BJ (cell line): ENCODE measurements around the gene HSPB7. TPM values are rescaled to one million over a fixed set of nuclear protein-coding genes. Genes with fewer than 3 reads are reported as not detected.
"Not testable (repeated sequence)": the region's sequence is repeated elsewhere in the genome, so short reads cannot be mapped to it uniquely, and the experiment has no call there.

Experiments used
- CTCF ChIA-PET: fragments of 350-600 bp; formaldehyde crosslinking; extraction: SDS; loops from one replicate; lab custom pipeline; 2021; ENCODE audit warnings: antibody characterized with exemption, inconsistent platforms; lab: Yijun Ruan, JAX
- POLR2A ChIA-PET: fragments of 300-600 bp; sonication (Branson Sonifier 250); formaldehyde crosslinking; extraction: SDS; loops from one replicate; lab custom pipeline; 2021; ENCODE audit warnings: antibody characterized with exemption; lab: Charles Lee
- DNase-seq: peaks from one replicate; pipeline ENCODE4 v3.0.0-alpha.2; 2011; ENCODE audit warnings: low read depth
- H3K27me3 ChIP-seq: 2 replicates; pipeline ENCODE4 v1.6.0; 2011; ENCODE audit warnings: low read length; ENCODE audit not compliant: control insufficient read depth, insufficient read depth
- H3K36me3 ChIP-seq: 2 replicates; pipeline ENCODE4 v1.5.1; 2011; ENCODE audit warnings: low read length; ENCODE audit not compliant: control insufficient read depth, insufficient read depth
- H3K4me3 ChIP-seq: 2 replicates; pipeline ENCODE4 v1.5.1; 2011; ENCODE audit warnings: low read depth, mild to moderate bottlenecking, control low read depth, low read length
- polyA plus RNA-seq: library from polyadenylated mRNA; depleted of rRNA; stranded (reverse); fragments of >200 nt; gene quantifications from 2 replicates; pipeline ENCODE4 v1.2.3, GENCODE V29; 2011
- TF ChIP-seq, protein P1 (sequence below): IDR thresholded peaks from 2 replicates; pipeline ENCODE4 v1.5.1; 2011; ENCODE audit warnings: low read depth, mild to moderate bottlenecking, control low read depth, inconsistent platforms, low read length, moderate library complexity; ENCODE audit not compliant: insufficient read depth

Gene HSPB7
- polyA plus RNA-seq, 1 experiment, result 66.6 TPM

- CTCF ChIA-PET, result interaction anchor here (0.6 to 4.8 kb wide), 15 partner anchors 14 to 238 kb away, joined by 3 to 66 read pairs (median 3); partner anchors contain the start of genes HSPB7 and SRARP
- DNase-seq, result no peak
- Histone ChIP-seq H3K27me3 (no peaks in the 10 kb centered on the region), H3K4me3 (no peak overlapping the region), H3K36me3 (no peaks in the 10 kb centered on the region)
- TF ChIP-seq, protein P1, sequence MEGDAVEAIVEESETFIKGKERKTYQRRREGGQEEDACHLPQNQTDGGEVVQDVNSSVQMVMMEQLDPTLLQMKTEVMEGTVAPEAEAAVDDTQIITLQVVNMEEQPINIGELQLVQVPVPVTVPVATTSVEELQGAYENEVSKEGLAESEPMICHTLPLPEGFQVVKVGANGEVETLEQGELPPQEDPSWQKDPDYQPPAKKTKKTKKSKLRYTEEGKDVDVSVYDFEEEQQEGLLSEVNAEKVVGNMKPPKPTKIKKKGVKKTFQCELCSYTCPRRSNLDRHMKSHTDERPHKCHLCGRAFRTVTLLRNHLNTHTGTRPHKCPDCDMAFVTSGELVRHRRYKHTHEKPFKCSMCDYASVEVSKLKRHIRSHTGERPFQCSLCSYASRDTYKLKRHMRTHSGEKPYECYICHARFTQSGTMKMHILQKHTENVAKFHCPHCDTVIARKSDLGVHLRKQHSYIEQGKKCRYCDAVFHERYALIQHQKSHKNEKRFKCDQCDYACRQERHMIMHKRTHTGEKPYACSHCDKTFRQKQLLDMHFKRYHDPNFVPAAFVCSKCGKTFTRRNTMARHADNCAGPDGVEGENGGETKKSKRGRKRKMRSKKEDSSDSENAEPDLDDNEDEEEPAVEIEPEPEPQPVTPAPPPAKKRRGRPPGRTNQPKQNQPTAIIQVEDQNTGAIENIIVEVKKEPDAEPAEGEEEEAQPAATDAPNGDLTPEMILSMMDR, result peak; percentile 99
- POLR2A ChIA-PET, result no interaction called here
Observed at GRCh38 chr1:16032388-16033102, 14.7 kb upstream of the HSPB7 start.

- POLR2A ChIA-PET, result no interaction called here
- H3K4me3 ChIP-seq, result no peak overlapping the region
Observed at GRCh38 chr1:16031551-16031950, 13.7 kb upstream of the HSPB7 start.

GRCh38 chr1:16029288-16029687 lies 11.4 kb upstream of the HSPB7 start:
- Histone ChIP-seq H3K4me3 (no peak overlapping the region), H3K36me3 (no peaks in the 10 kb centered on the region), H3K27me3 (no peaks in the 10 kb centered on the region)
- DNase-seq, result no peak
- ChIA-PET POLR2A (no interaction called here), CTCF (interaction anchor here (0.9 to 1.5 kb wide), 2 partner anchors 10 to 21 kb away, joined by 3 to 4 read pairs; no protein-coding TSS in a partner anchor)
- TF ChIP-seq, protein P1, result no peak

More at GRCh38 chr1:16031551-16031950, 13.7 kb upstream of the HSPB7 start:
- DNase-seq, result no peak
- Histone ChIP-seq H3K27me3 (no peaks in the 10 kb centered on the region), H3K36me3 (no peaks in the 10 kb centered on the region)
- CTCF ChIA-PET, result interaction anchor here (0.6 to 4.8 kb wide), 8 partner anchors 8 to 820 kb away, joined by 3 to 66 read pairs (median 4); partner anchors contain the start of genes CLCNKA, HSPB7 and SRARP
- TF ChIP-seq, protein P1, result no peak

DNA sequence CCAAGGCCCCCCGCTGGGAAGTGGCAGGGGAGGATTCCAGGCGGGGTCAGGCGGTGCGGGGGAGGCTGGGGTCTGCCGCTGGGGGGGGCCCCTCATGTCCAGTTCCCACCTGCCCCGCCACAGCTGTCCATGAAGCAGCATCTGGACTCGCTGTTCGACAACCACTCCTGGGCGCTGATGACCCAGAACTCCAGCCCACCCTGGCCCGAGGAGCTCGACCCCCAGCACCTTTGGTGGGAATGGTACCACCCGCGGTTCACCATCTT lies 11.1 kb upstream of the HSPB7 start:
- H3K36me3 ChIP-seq, POLR2A ChIA-PET, DNase-seq, H3K4me3 ChIP-seq, H3K27me3 ChIP-seq: not testable (repeated sequence)
- CTCF ChIA-PET, result interaction anchor here (0.9 to 1.5 kb wide), 4 partner anchors 9 to 45 kb away, joined by 3 to 4 read pairs (median 4); partner anchors contain the start of gene FAM131C

- H3K4me3 ChIP-seq, result no peak overlapping the region
- ChIA-PET POLR2A (no interaction called here), CTCF (interaction anchor here (0.9 to 1.5 kb wide), 4 partner anchors 9 to 45 kb away, joined by 3 to 4 read pairs (median 4); partner anchors contain the start of gene FAM131C)
Observed at GRCh38 chr1:16028237-16029002, 10.6 kb upstream of the HSPB7 start.

More at GRCh38 chr1:16028237-16029002, 10.6 kb upstream of the HSPB7 start:
- TF ChIP-seq, protein P1, result no peak
- DNase-seq, result no peak
- Histone ChIP-seq H3K36me3 (no peaks in the 10 kb centered on the region), H3K27me3 (no peaks in the 10 kb centered on the region; the same call in 1 of the 2 replicates)
